Stimulated activated CD4-positive, alpha-beta T cell treated with anti-CD3 and anti-CD28 coated beads, Interleukin-4, amount 100 ng/mL, for 48 hours (primary cell): Measurements from ENCODE around the gene SNX13.

ENCODE experiments used
- DNase-seq, 2 donors: peaks; one replicate each; pipeline ENCODE4 v3.0.0-alpha.2; 2020; ENCODE audit warnings: low read depth in 2 of 2

SNX13 gene

GRCh38 chr7:17781491-17782215 lies 158.6 kb downstream of the SNX13 start:
- DNase-seq: no peak

- no peak for DNase-seq
Measured at GRCh38 chr7:17779381-17779780, 160.9 kb downstream of the SNX13 start.

- no peak for DNase-seq
Measured at GRCh38 chr7:17774716-17775288, 165.5 kb downstream of the SNX13 start.

GRCh38 chr7:17774248-17774647 lies 166.0 kb downstream of the SNX13 start:
- no peak for DNase-seq

GRCh38 chr7:17773289-17773626 lies 167.0 kb downstream of the SNX13 start:
- no peak for DNase-seq

- DNase-seq: no peak
Measured at GRCh38 chr7:17772581-17773288, 167.6 kb downstream of the SNX13 start.

GRCh38 chr7:17771901-17772408 lies 168.3 kb downstream of the SNX13 start:
- DNase-seq: no peak

GRCh38 chr7:17770710-17771375 lies 169.5 kb downstream of the SNX13 start:
- DNase-seq: no peak

- peak; percentile 32 to 36 for DNase-seq
Measured at GRCh38 chr7:17769918-17770317, 170.4 kb downstream of the SNX13 start.

GRCh38 chr7:17758008-17758407 lies 182.3 kb downstream of the SNX13 start:
- no peak for DNase-seq

GRCh38 chr7:17746020-17746530 lies 194.2 kb downstream of the SNX13 start:
- DNase-seq: no peak

GRCh38 chr7:17745610-17746009 lies 194.7 kb downstream of the SNX13 start:
- no peak for DNase-seq

GRCh38 chr7:17743316-17743715 lies 197.0 kb downstream of the SNX13 start:
- no peak for DNase-seq

GRCh38 chr7:17741426-17741825 lies 198.9 kb downstream of the SNX13 start:
- no peak for DNase-seq
